Measurements from ENCODE around the gene TMX2.

- TF ChIP-seq FOXM1 (IDR thresholded peaks at IDR 0.05; ENCODE audit: borderline replicate concordance, low read depth): no peak
- no peak for TF ChIP-seq RAD21 (IDR thresholded peaks at IDR 0.05; ENCODE audit: low read depth)
- TF ChIP-seq EP300 (IDR thresholded peaks at IDR 0.05; ENCODE audit: borderline replicate concordance): no peak
- no peak for TF ChIP-seq EGR1 (IDR thresholded peaks at IDR 0.05)
- no peak for TF ChIP-seq TAF1 (IDR thresholded peaks at IDR 0.05; ENCODE audit: low read depth)
- TF ChIP-seq, protein P1, sequence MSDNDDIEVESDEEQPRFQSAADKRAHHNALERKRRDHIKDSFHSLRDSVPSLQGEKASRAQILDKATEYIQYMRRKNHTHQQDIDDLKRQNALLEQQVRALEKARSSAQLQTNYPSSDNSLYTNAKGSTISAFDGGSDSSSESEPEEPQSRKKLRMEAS (IDR thresholded peaks at IDR 0.05): no peak
- TF ChIP-seq, protein P2, sequence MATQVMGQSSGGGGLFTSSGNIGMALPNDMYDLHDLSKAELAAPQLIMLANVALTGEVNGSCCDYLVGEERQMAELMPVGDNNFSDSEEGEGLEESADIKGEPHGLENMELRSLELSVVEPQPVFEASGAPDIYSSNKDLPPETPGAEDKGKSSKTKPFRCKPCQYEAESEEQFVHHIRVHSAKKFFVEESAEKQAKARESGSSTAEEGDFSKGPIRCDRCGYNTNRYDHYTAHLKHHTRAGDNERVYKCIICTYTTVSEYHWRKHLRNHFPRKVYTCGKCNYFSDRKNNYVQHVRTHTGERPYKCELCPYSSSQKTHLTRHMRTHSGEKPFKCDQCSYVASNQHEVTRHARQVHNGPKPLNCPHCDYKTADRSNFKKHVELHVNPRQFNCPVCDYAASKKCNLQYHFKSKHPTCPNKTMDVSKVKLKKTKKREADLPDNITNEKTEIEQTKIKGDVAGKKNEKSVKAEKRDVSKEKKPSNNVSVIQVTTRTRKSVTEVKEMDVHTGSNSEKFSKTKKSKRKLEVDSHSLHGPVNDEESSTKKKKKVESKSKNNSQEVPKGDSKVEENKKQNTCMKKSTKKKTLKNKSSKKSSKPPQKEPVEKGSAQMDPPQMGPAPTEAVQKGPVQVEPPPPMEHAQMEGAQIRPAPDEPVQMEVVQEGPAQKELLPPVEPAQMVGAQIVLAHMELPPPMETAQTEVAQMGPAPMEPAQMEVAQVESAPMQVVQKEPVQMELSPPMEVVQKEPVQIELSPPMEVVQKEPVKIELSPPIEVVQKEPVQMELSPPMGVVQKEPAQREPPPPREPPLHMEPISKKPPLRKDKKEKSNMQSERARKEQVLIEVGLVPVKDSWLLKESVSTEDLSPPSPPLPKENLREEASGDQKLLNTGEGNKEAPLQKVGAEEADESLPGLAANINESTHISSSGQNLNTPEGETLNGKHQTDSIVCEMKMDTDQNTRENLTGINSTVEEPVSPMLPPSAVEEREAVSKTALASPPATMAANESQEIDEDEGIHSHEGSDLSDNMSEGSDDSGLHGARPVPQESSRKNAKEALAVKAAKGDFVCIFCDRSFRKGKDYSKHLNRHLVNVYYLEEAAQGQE (IDR thresholded peaks at IDR 0.05; ENCODE audit: low read depth): no peak
Measured at GRCh38 chr11:57772562-57772961, 60.2 kb downstream of the TMX2 start.

All from Ishikawa (cell line).